HepG2 (cell line): Measurements from ENCODE around the gene CISD3. TPM values are rescaled to one million over a fixed set of nuclear protein-coding genes. Genes with fewer than 3 reads are reported as not detected.

Experiments used
- CBFB ChIP-seq: sonication (generic); formaldehyde crosslinking; IDR thresholded peaks from 2 replicates; pipeline ENCODE4 v1.4.0; 2020; ENCODE audit warnings: missing genetic modification reagents
- CHD2 ChIP-seq: IDR thresholded peaks from 2 replicates; pipeline ENCODE4 v1.6.1; 2011; ENCODE audit warnings: low read depth, low read length, improper control_type of control experiment
- HNRNPK ChIP-seq: fragments of 200-400 bp; formaldehyde crosslinking; IDR thresholded peaks from 2 replicates; pipeline ENCODE4 v1.6.1; 2018; ENCODE audit warnings: low read length, low read depth, moderate library complexity, mild to moderate bottlenecking; ENCODE audit not compliant: poor library complexity, severe bottlenecking
- HNRNPUL1 ChIP-seq: fragments of 200-400 bp; formaldehyde crosslinking; IDR thresholded peaks from 2 replicates; pipeline ENCODE4 v1.6.1; 2017; ENCODE audit warnings: low read depth, mild to moderate bottlenecking, low read length, moderate library complexity
- MBNL3 ChIP-seq: fragments of 250-450 bp; sonication (Bioruptor Pico); conservative IDR thresholded peaks from 2 replicates; pipeline ENCODE4 v1.8.0; 2022; ENCODE audit warnings: mild to moderate bottlenecking, inconsistent platforms
- PRPF4 ChIP-seq: fragments of 200-400 bp; formaldehyde crosslinking; IDR thresholded peaks from 2 replicates; pipeline ENCODE4 v1.6.1; 2016; ENCODE audit warnings: low read length, low read depth; ENCODE audit not compliant: poor library complexity, severe bottlenecking
- SP2 ChIP-seq: sonication (generic); formaldehyde crosslinking; IDR thresholded peaks from 2 replicates; pipeline ENCODE4 v1.5.1; 2020; ENCODE audit warnings: mild to moderate bottlenecking, missing genetic modification reagents
- TCF7L2 ChIP-seq: IDR thresholded peaks from 2 replicates; pipeline ENCODE4 v1.6.1; 2011; ENCODE audit warnings: mild to moderate bottlenecking, low read depth, low read length, moderate library complexity
- YEATS4 ChIP-seq: sonication (generic); formaldehyde crosslinking; IDR thresholded peaks from 2 replicates; pipeline ENCODE4 v1.4.0; 2020; ENCODE audit warnings: missing genetic modification reagents, borderline replicate concordance
- ZNF253 ChIP-seq: sonication (generic); formaldehyde crosslinking; IDR thresholded peaks from 2 replicates; pipeline ENCODE4 v1.8.0; 2022; ENCODE audit warnings: mild to moderate bottlenecking, missing genetic modification reagents, borderline replicate concordance
- ZNF556 ChIP-seq: sonication (generic); formaldehyde crosslinking; IDR thresholded peaks from 2 replicates; pipeline ENCODE4 v1.4.0; 2020; ENCODE audit warnings: mild to moderate bottlenecking, missing genetic modification reagents, borderline replicate concordance
- ZNF563 ChIP-seq: sonication (generic); formaldehyde crosslinking; IDR thresholded peaks from 2 replicates; pipeline ENCODE4 v1.8.0; 2022; ENCODE audit warnings: mild to moderate bottlenecking, moderate library complexity, missing genetic modification reagents
- polyA plus RNA-seq, 8 experiments: library from polyadenylated mRNA; depleted of rRNA in 3 of 8; stranded (reverse) in 7 of 8; unstranded in 1 of 8; fragments of >200 nt; fragmentation: Illumina TruSeq in 4 of 8; extraction: Trizol in 4 of 8; gene quantifications; 2 replicates each; pipeline versions ENCODE4 v1.2.1 to v1.2.3, GENCODE V29; 2011 to 2016; ENCODE audit warnings: low read depth in 4 of 8, missing spikeins in 1 of 8, mixed read lengths in 1 of 8; ENCODE audit not compliant: insufficient read depth in 1 of 8
- total RNA-seq, 5 experiments: library from RNA; depleted of rRNA; stranded (reverse); fragments of >200 nt; fragmentation: Illumina TruSeq; extraction: Trizol; gene quantifications; 2 replicates each; pipeline ENCODE4 v1.2.3, GENCODE V29; 2016; ENCODE audit warnings: low read depth in 1 of 5
- TF ChIP-seq, protein P1 (sequence below): sonication (generic); formaldehyde crosslinking; IDR thresholded peaks from 2 replicates; pipeline ENCODE4 v1.5.1; 2020; ENCODE audit warnings: missing genetic modification reagents, mild to moderate bottlenecking, borderline replicate concordance
- TF ChIP-seq, protein P2 (sequence below): sonication (generic); formaldehyde crosslinking; IDR thresholded peaks from 2 replicates; pipeline ENCODE4 v1.8.0; 2022; ENCODE audit warnings: mild to moderate bottlenecking, missing genetic modification reagents, borderline replicate concordance
- TF ChIP-seq, protein P3 (sequence below): sonication (generic); formaldehyde crosslinking; IDR thresholded peaks from 2 replicates; pipeline ENCODE4 v1.4.0; 2020; ENCODE audit warnings: missing genetic modification reagents
- TF ChIP-seq, protein P4 (sequence below): sonication (generic); formaldehyde crosslinking; IDR thresholded peaks from 2 replicates; pipeline ENCODE4 v1.8.1; 2023; ENCODE audit warnings: missing genetic modification reagents, inconsistent platforms, borderline replicate concordance
- TF ChIP-seq, protein P5 (sequence below): sonication (generic); formaldehyde crosslinking; IDR thresholded peaks from 2 replicates; pipeline ENCODE4 v1.8.0; 2022; ENCODE audit warnings: mild to moderate bottlenecking, missing genetic modification reagents, moderate library complexity

The CISD3 gene
- total and polyA plus RNA-seq, 2 of the 13 experiments (the other 11 are each of a cell fraction or from before 2014, with no cell fraction given) = 30.0 to 34.1 TPM

DNA sequence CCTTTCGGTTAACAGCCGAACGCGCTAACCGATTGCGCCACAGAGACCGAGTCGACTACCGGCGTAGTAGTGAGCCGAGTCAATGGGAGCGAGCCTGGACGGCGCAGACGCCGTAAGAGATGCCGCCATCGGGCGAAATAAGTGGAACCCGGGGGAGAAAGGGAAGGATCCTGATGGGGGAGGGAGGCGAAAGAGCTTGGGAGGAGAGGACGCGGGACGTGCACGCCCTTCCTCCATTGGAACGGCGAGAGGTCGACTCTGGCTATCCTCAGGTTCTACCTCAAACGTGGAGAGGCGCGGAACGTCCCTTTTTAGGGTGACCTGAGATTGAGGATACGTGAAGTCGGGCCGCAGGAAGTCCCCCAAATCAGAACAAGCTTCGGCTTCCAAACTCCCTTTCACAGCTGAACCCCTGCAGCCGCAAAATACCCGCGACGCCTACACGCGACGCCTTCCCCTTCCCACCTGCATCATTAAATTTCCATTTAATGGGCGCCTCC is 21.7 kb downstream of the CISD3 start (continued):
- TF ChIP-seq PRPF4 = peak; percentile 97
- TF ChIP-seq TCF7L2 = no peak
- TF ChIP-seq, protein P1, sequence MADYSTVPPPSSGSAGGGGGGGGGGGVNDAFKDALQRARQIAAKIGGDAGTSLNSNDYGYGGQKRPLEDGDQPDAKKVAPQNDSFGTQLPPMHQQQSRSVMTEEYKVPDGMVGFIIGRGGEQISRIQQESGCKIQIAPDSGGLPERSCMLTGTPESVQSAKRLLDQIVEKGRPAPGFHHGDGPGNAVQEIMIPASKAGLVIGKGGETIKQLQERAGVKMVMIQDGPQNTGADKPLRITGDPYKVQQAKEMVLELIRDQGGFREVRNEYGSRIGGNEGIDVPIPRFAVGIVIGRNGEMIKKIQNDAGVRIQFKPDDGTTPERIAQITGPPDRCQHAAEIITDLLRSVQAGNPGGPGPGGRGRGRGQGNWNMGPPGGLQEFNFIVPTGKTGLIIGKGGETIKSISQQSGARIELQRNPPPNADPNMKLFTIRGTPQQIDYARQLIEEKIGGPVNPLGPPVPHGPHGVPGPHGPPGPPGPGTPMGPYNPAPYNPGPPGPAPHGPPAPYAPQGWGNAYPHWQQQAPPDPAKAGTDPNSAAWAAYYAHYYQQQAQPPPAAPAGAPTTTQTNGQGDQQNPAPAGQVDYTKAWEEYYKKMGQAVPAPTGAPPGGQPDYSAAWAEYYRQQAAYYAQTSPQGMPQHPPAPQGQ = no peak; the same call in 1 of the 2 replicates
- peak; percentile 66; the same call in 1 of the 2 replicates for TF ChIP-seq ZNF556 (CRISPR knock-in tag)
- TF ChIP-seq HNRNPUL1 = no peak
- 0 out of 2 replicates have a peak, but pooled peaks have one; percentile 24 for TF ChIP-seq CHD2
- TF ChIP-seq HNRNPK = no peak
- TF ChIP-seq ZNF253 (CRISPR knock-in tag) = no peak; the same call in 1 of the 2 replicates
- TF ChIP-seq YEATS4 (CRISPR knock-in tag) = no peak
- peak; percentile 82 for TF ChIP-seq CBFB (CRISPR knock-in tag)
- TF ChIP-seq SP2 (CRISPR knock-in tag) = no peak
- no peak for TF ChIP-seq ZNF563
- TF ChIP-seq, protein P2, sequence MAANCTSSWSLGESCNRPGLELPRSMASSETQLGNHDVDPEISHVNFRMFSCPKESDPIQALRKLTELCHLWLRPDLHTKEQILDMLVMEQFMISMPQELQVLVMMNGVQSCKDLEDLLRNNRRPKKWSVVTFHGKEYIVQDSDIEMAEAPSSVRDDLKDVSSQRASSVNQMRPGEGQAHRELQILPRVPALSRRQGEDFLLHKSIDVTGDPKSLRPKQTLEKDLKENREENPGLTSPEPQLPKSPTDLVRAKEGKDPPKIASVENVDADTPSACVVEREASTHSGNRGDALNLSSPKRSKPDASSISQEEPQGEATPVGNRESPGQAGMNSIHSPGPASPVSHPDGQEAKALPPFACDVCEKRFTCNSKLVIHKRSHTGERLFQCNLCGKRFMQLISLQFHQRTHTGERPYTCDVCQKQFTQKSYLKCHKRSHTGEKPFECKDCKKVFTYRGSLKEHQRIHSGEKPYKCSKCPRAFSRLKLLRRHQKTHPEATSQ = no peak; the same call in 1 of the 2 replicates
- TF ChIP-seq, protein P3, sequence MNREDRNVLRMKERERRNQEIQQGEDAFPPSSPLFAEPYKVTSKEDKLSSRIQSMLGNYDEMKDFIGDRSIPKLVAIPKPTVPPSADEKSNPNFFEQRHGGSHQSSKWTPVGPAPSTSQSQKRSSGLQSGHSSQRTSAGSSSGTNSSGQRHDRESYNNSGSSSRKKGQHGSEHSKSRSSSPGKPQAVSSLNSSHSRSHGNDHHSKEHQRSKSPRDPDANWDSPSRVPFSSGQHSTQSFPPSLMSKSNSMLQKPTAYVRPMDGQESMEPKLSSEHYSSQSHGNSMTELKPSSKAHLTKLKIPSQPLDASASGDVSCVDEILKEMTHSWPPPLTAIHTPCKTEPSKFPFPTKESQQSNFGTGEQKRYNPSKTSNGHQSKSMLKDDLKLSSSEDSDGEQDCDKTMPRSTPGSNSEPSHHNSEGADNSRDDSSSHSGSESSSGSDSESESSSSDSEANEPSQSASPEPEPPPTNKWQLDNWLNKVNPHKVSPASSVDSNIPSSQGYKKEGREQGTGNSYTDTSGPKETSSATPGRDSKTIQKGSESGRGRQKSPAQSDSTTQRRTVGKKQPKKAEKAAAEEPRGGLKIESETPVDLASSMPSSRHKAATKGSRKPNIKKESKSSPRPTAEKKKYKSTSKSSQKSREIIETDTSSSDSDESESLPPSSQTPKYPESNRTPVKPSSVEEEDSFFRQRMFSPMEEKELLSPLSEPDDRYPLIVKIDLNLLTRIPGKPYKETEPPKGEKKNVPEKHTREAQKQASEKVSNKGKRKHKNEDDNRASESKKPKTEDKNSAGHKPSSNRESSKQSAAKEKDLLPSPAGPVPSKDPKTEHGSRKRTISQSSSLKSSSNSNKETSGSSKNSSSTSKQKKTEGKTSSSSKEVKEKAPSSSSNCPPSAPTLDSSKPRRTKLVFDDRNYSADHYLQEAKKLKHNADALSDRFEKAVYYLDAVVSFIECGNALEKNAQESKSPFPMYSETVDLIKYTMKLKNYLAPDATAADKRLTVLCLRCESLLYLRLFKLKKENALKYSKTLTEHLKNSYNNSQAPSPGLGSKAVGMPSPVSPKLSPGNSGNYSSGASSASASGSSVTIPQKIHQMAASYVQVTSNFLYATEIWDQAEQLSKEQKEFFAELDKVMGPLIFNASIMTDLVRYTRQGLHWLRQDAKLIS (CRISPR knock-in tag) = peak; percentile 17; the same call in 1 of the 2 replicates
- TF ChIP-seq, protein P4, sequence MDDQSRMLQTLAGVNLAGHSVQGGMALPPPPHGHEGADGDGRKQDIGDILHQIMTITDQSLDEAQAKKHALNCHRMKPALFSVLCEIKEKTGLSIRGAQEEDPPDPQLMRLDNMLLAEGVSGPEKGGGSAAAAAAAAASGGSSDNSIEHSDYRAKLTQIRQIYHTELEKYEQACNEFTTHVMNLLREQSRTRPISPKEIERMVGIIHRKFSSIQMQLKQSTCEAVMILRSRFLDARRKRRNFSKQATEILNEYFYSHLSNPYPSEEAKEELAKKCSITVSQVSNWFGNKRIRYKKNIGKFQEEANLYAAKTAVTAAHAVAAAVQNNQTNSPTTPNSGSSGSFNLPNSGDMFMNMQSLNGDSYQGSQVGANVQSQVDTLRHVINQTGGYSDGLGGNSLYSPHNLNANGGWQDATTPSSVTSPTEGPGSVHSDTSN (CRISPR knock-in tag) = no peak
- TF ChIP-seq, protein P5, sequence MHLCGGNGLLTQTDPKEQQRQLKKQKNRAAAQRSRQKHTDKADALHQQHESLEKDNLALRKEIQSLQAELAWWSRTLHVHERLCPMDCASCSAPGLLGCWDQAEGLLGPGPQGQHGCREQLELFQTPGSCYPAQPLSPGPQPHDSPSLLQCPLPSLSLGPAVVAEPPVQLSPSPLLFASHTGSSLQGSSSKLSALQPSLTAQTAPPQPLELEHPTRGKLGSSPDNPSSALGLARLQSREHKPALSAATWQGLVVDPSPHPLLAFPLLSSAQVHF = 0 out of 2 replicates have a peak, but pooled peaks have one; percentile 54
- no peak for TF ChIP-seq MBNL3
